ENCODE data around the gene PCYT1B.

DNA sequence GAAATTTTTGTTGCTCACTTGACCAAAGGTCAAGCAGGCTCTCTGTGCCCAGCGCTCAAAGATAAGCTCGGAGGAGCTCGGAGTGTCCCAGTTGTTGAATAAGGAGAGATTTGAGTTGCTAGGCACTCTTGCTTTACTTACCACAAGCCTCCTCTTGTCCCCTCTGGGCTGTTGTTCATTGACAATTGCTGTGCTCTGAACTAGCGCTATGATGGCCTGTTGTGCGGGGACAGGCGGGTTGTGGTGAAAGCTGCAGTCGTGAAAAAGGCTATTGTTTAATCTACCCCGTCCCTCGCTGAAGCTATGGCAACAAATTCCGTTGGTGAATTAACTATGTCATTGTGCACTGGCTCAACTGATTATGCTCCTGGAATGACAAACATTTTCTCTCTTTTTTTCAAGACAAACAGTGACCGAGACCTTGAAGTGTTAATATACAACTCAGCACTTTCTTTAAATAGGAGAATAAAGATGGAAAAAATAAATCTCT is 25.6 kb upstream of the PCYT1B start:
- TF ChIP-seq PKNOX1 (IDR thresholded peaks at IDR 0.05) (no peak), BHLHE40 (IDR thresholded peaks at IDR 0.05; ENCODE audit: borderline replicate concordance) (no peak)

Measured in HEK293T (cell line).